ENCODE measurements around the gene OR7D2.
"Not testable (repeated sequence)": the region's sequence is repeated elsewhere in the genome, so short reads cannot be mapped to it uniquely, and the experiment has no call there.

Gene OR7D2

GRCh38 chr19:9178901-9179300 is at the start of gene OR7D2:
TSS of gene OR7D2 (plus strand) at chr19:9178979. CDS start at chr19:9185782, 6,803 bp downstream.
- no peak for DNase-seq (ENCODE audit: low read depth)

GRCh38 chr19:9130965-9131364 is 47.8 kb upstream of the OR7D2 start:
- DNase-seq (ENCODE audit: low read depth) = no peak

- DNase-seq (ENCODE audit: low read depth) = no peak
These were observed 46.4 kb upstream of the OR7D2 start for GRCh38 chr19:9132422-9132821.

GRCh38 chr19:9139609-9140158 is 39.1 kb upstream of the OR7D2 start:
- DNase-seq (ENCODE audit: low read depth) = no peak

- peak; percentile 77 for DNase-seq (ENCODE audit: low read depth)
These were observed 38.5 kb upstream of the OR7D2 start, which contains the start of gene ZNF317 for GRCh38 chr19:9140159-9140874. TSS of gene ZNF317 (plus strand) at chr19:9140397. CDS start at chr19:9156017, 15,620 bp downstream.

GRCh38 chr19:9144920-9145319 is 33.9 kb upstream of the OR7D2 start:
- DNase-seq (ENCODE audit: low read depth) = no peak

- DNase-seq (ENCODE audit: low read depth) = no peak
These were observed 31.9 kb upstream of the OR7D2 start for GRCh38 chr19:9146882-9147281.

- no peak for DNase-seq (ENCODE audit: low read depth)
These were observed 30.1 kb upstream of the OR7D2 start for GRCh38 chr19:9148697-9149096.

GRCh38 chr19:9149997-9150396 is 28.8 kb upstream of the OR7D2 start:
- DNase-seq (ENCODE audit: low read depth) = no peak

GRCh38 chr19:9150650-9151049 is 28.1 kb upstream of the OR7D2 start:
- DNase-seq (ENCODE audit: low read depth) = no peak

- no peak for DNase-seq (ENCODE audit: low read depth)
These were observed 27.4 kb upstream of the OR7D2 start for GRCh38 chr19:9151367-9151766.

GRCh38 chr19:9155591-9155990 is 23.2 kb upstream of the OR7D2 start:
- DNase-seq (ENCODE audit: low read depth) = no peak

GRCh38 chr19:9156304-9156703 is 22.5 kb upstream of the OR7D2 start:
- no peak for DNase-seq (ENCODE audit: low read depth)

GRCh38 chr19:9159891-9160290 is 18.9 kb upstream of the OR7D2 start:
- DNase-seq (ENCODE audit: low read depth) = no peak

- no peak for DNase-seq (ENCODE audit: low read depth)
These were observed 17.4 kb upstream of the OR7D2 start for GRCh38 chr19:9161427-9161826.

- DNase-seq (ENCODE audit: low read depth) = no peak
These were observed 13.5 kb upstream of the OR7D2 start for GRCh38 chr19:9165261-9165660.

GRCh38 chr19:9166846-9167245 is 11.9 kb upstream of the OR7D2 start:
- DNase-seq (ENCODE audit: low read depth) = no peak

GRCh38 chr19:9171393-9171991 is 7.3 kb upstream of the OR7D2 start:
- DNase-seq (ENCODE audit: low read depth) = no peak

- DNase-seq (ENCODE audit: low read depth) = no peak
These were observed 3.5 kb upstream of the OR7D2 start for GRCh38 chr19:9175326-9175725.

- no peak for DNase-seq (ENCODE audit: low read depth)
These were observed 4.2 kb downstream of the OR7D2 start for GRCh38 chr19:9183000-9183399.

GRCh38 chr19:9187191-9187590 is 8.4 kb downstream of the OR7D2 start:
- DNase-seq (ENCODE audit: low read depth) = no peak

- DNase-seq (ENCODE audit: low read depth) = no peak
These were observed 10.8 kb downstream of the OR7D2 start for GRCh38 chr19:9189535-9189934.

- DNase-seq (ENCODE audit: low read depth) = not testable (repeated sequence)
These were observed 19.3 kb downstream of the OR7D2 start for GRCh38 chr19:9198044-9198443.

Data from activated T-helper 1 cell treated with Interleukin-2 at 50 U/mL for 16 hours (primary cell).